Caco-2 (cell line): ENCODE results near the gene APOBR. TPM values are rescaled to one million over a fixed set of nuclear protein-coding genes. Genes with fewer than 3 reads are reported as not detected.
"Not testable (repeated sequence)": the region's sequence is repeated elsewhere in the genome, so short reads cannot be mapped to it uniquely, and the experiment has no call there.

Experiments
- BruUV-seq: library from RNA; stranded (reverse); fragments of 400-500 nt; replicated peaks from 2 replicates; lab custom pipeline; 2021; lab: Mats Ljungman, UMichigan
- CTCF ChIA-PET: fragments of 300-600 bp; sonication (Branson Sonifier 250); formaldehyde crosslinking; loops from one replicate; lab custom pipeline; 2022; ENCODE audit warnings: antibody characterized with exemption; lab: Charles Lee
- POLR2A ChIA-PET: fragments of 300-600 bp; sonication (Branson Sonifier 250); formaldehyde crosslinking; loops from one replicate; lab custom pipeline; 2022; ENCODE audit warnings: antibody characterized with exemption; lab: Charles Lee
- DNase-seq, 2 experiments: peaks; one replicate each; pipeline versions ENCODE4 v3.0.0 to v3.0.0-alpha.2; 2020 to 2022
- H3K27me3 ChIP-seq: replicated peaks from 2 replicates; pipeline ENCODE4 v1.6.0; 2011; ENCODE audit warnings: low read length; ENCODE audit not compliant: control insufficient read depth, insufficient read depth
- H3K36me3 ChIP-seq: 2 replicates; pipeline ENCODE4 v1.5.1; 2011; ENCODE audit warnings: low read length; ENCODE audit not compliant: control insufficient read depth, insufficient read depth
- H3K4me1 ChIP-seq: fragments of 250-450 bp; sonication (Bioruptor Pico); 2 replicates; pipeline ENCODE4 v1.5.1; 2020; ENCODE audit warnings: mild to moderate bottlenecking
- H3K4me3 ChIP-seq: 2 replicates; pipeline ENCODE4 v1.5.1; 2011; ENCODE audit warnings: low read depth, mild to moderate bottlenecking, control low read depth, low read length
- H3K9me3 ChIP-seq: fragments of 250-450 bp; sonication (Bioruptor Pico); 2 replicates; pipeline ENCODE4 v1.5.1; 2020; ENCODE audit warnings: mild to moderate bottlenecking, moderate library complexity
- H3K27ac Mint-ChIP-seq: one replicate; pipeline ENCODE4 v1.8.0; 2022; ENCODE audit warnings: mixed read lengths; ENCODE audit not compliant: unreplicated experiment
- H3K27me3 Mint-ChIP-seq: one replicate; pipeline ENCODE4 v1.8.0; 2022; ENCODE audit warnings: mixed read lengths; ENCODE audit not compliant: insufficient read depth, unreplicated experiment
- H3K36me3 Mint-ChIP-seq: one replicate; pipeline ENCODE4 v1.8.0; 2022; ENCODE audit warnings: mild to moderate bottlenecking, mixed read lengths; ENCODE audit not compliant: insufficient read depth, unreplicated experiment
- H3K4me1 Mint-ChIP-seq: one replicate; pipeline ENCODE4 v1.8.0; 2022; ENCODE audit warnings: low read depth, mixed read lengths; ENCODE audit not compliant: unreplicated experiment
- H3K4me3 Mint-ChIP-seq: one replicate; pipeline ENCODE4 v1.8.0; 2022; ENCODE audit warnings: mild to moderate bottlenecking, moderate library complexity, mixed read lengths; ENCODE audit not compliant: unreplicated experiment
- H3K9me3 Mint-ChIP-seq: one replicate; pipeline ENCODE4 v1.8.0; 2022; ENCODE audit warnings: mixed read lengths; ENCODE audit not compliant: unreplicated experiment
- CTCF ChIP-seq, 2 experiments: fragments of 200-600 bp in 1 of 2; IDR thresholded peaks; 1 replicate in 1 of 2; 2 replicates in 1 of 2; pipeline versions ENCODE4 v1.5.1 to v1.8.0; 2011 to 2022; ENCODE audit warnings: antibody characterized with exemption in 1 of 2, control low read depth in 1 of 2, inconsistent platforms in 1 of 2, low read depth in 1 of 2, low read length in 1 of 2, mild to moderate bottlenecking in 1 of 2, moderate library complexity in 1 of 2; ENCODE audit not compliant: insufficient read depth in 1 of 2, severe bottlenecking in 1 of 2, unreplicated experiment in 1 of 2
- intact Hi-C: fragments of 100-400 bp; cut with micrococcal nuclease; formaldehyde crosslinking; loops from one replicate; pipeline ENCODE4 v1.10.0; 2022; ENCODE audit not compliant: unreplicated experiment
- total RNA-seq: library from RNA; stranded (reverse); gene quantifications from 2 replicates; pipeline ENCODE4 v1.2.3, GENCODE V29; 2022

The APOBR gene
- total RNA-seq, 1 experiment from 2014 or later, result 0.61 TPM

- ChIA-PET CTCF (no interaction called here), POLR2A (interaction anchor here (0.5 kb wide), 1 partner anchor 220 kb away, joined by 5 read pairs; no protein-coding TSS in a partner anchor)
- H3K27me3 Mint-ChIP-seq, result no peaks in the 10 kb centered on the region
- no peaks in the 10 kb centered on the region for H3K36me3 Mint-ChIP-seq
- intact Hi-C loops, result no loop called here
- H3K9me3 ChIP-seq, result no peaks in the 10 kb centered on the region
- no peaks in the 10 kb centered on the region for H3K4me1 Mint-ChIP-seq
- BruUV-seq, result no TSS peak
- H3K4me1 ChIP-seq, result peaks cover 3% of the 10 kb centered on the region; the same call in 1 of the 2 replicates
- no peak for TF ChIP-seq CTCF (IDR thresholded peaks at IDR 0.05; ENCODE audit: insufficient read depth in 1 of 2, low read depth in 1 of 2, low read length in 1 of 2, severe bottlenecking in 1 of 2, unreplicated experiment in 1 of 2)
- H3K27ac Mint-ChIP-seq, result no peak overlapping the region
- H3K9me3 Mint-ChIP-seq, result no peaks in the 10 kb centered on the region
- H3K4me3 Mint-ChIP-seq, result no peak overlapping the region
- DNase-seq, result no peak
- no peaks in the 10 kb centered on the region for H3K36me3 ChIP-seq
- no peaks in the 10 kb centered on the region for H3K27me3 ChIP-seq
- no peak overlapping the region for H3K4me3 ChIP-seq
These were observed 50.6 kb downstream of the APOBR start for GRCh38 chr16:28544998-28545397.

- H3K4me3 Mint-ChIP-seq, H3K4me1 ChIP-seq, H3K27me3 Mint-ChIP-seq, H3K36me3 Mint-ChIP-seq, H3K27me3 ChIP-seq, H3K36me3 ChIP-seq, H3K9me3 Mint-ChIP-seq, intact Hi-C loops, CTCF ChIA-PET, POLR2A ChIA-PET, H3K4me1 Mint-ChIP-seq, H3K27ac Mint-ChIP-seq, BruUV-seq, H3K9me3 ChIP-seq, DNase-seq, H3K4me3 ChIP-seq: not testable (repeated sequence)
These were observed 51.5 kb downstream of the APOBR start for GRCh38 chr16:28545964-28546363.

GRCh38 chr16:28546626-28547025, 52.2 kb downstream of the APOBR start:
- no peak for DNase-seq
- Histone ChIP-seq H3K4me3 (no peak overlapping the region), H3K36me3 (no peaks in the 10 kb centered on the region), H3K4me1 (no peaks in the 10 kb centered on the region), H3K9me3 (no peaks in the 10 kb centered on the region), H3K27me3 (no peaks in the 10 kb centered on the region)
- intact Hi-C loops, result no loop called here
- Mint-ChIP-seq H3K27me3 (no peaks in the 10 kb centered on the region), H3K9me3 (no peaks in the 10 kb centered on the region), H3K36me3 (no peaks in the 10 kb centered on the region), H3K4me1 (no peaks in the 10 kb centered on the region), H3K27ac (no peak overlapping the region), H3K4me3 (no peak overlapping the region)
- BruUV-seq, result no TSS peak
- ChIA-PET CTCF (no interaction called here), POLR2A (no interaction called here)
- TF ChIP-seq CTCF (IDR thresholded peaks at IDR 0.05; ENCODE audit: insufficient read depth in 1 of 2, low read depth in 1 of 2, low read length in 1 of 2, severe bottlenecking in 1 of 2, unreplicated experiment in 1 of 2), result no peak
